Ovary (tissue), 9 donors: ENCODE measurements around the gene SUSD3. TPM values are rescaled to one million over a fixed set of nuclear protein-coding genes. Genes with fewer than 3 reads are reported as not detected.
A peak's percentile ranks its signal among the peaks of the same experiment; 100 is the strongest.

Experiments
- DNase-seq, 5 donors: peaks; one replicate each; pipeline ENCODE4 v3.0.0-alpha.2; 2019 to 2020
- H3K27ac ChIP-seq, 2 donors: fragments of 200-600 bp; one replicate each; pipeline versions ENCODE4 v1.5.1 to v1.8.0; 2019 to 2022
- H3K27me3 ChIP-seq: fragments of 200-600 bp; one replicate; pipeline ENCODE4 v1.8.0; 2022
- H3K36me3 ChIP-seq: fragments of 200-600 bp; sonication (generic); one replicate; pipeline ENCODE4 v1.5.1; 2019
- H3K4me1 ChIP-seq: one replicate; pipeline ENCODE4 v1.8.1; 2013; ENCODE audit warnings: mild to moderate bottlenecking, moderate library complexity; ENCODE audit not compliant: insufficient read depth
- H3K4me3 ChIP-seq: fragments of 200-600 bp; sonication (generic); one replicate; pipeline ENCODE4 v1.5.1; 2017
- H3K9me3 ChIP-seq, 2 donors: fragments of 200-600 bp in 1 of 2; sonication (generic) in 1 of 2; one replicate each; pipeline versions ENCODE4 v1.5.1 to v1.8.1; 2013 to 2019; ENCODE audit warnings: mild to moderate bottlenecking in 1 of 2, moderate library complexity in 1 of 2
- CTCF ChIP-seq, 3 donors: fragments of 450-650 bp in 2 of 3; fragments of 200-600 bp in 1 of 3; IDR thresholded peaks; one replicate each; pipeline versions ENCODE4 v1.5.1 to v1.8.0; 2016 to 2022; ENCODE audit warnings: antibody characterized with exemption in 3 of 3, mild to moderate bottlenecking in 1 of 3
- EP300 ChIP-seq: sonication (generic); formaldehyde crosslinking; IDR thresholded peaks from one replicate; pipeline ENCODE4 v1.6.1; 2017; ENCODE audit warnings: antibody characterized with exemption
- POLR2A ChIP-seq: fragments of 450-650 bp; IDR thresholded peaks from one replicate; pipeline ENCODE4 v1.6.1; 2017; ENCODE audit warnings: antibody characterized with exemption, mild to moderate bottlenecking, moderate library complexity
- WGBS, 3 donors: extraction: QIAGEN DNeasy Blood & Tissue Kit in 1 of 3; methylation state at CpG; one replicate each; pipeline versions ENCODE4 v1.1.5 to v1.1.7; 2013 to 2017; 5-methylcytosine and 5-hydroxymethylcytosine counted together
- intact Hi-C, 4 donors: fragments of 100-400 bp; cut with DNase I; formaldehyde crosslinking; loops; one replicate each; pipeline versions ENCODE4 v1.11.0 to v1.15.1; 2022 to 2023
- polyA plus RNA-seq, 2 donors: library from polyadenylated mRNA; stranded (reverse); fragments of 200-250 nt in 1 of 2; fragments of 350-450 nt in 1 of 2; fragmentation: Illumina TruSeq in 1 of 2; extraction: RNeasy Lipid Tissue Mini Kit (QIAGEN cat#74804) in 1 of 2; gene quantifications; one replicate each; pipeline ENCODE4 v1.2.3, GENCODE V29; 2013 to 2014
- total RNA-seq, 7 donors: library from RNA; depleted of rRNA in 2 of 7; stranded (reverse); fragments of >200 nt in 2 of 7; fragmentation: NEBNext Ultra II Directional in 3 of 7; extraction: Animal tissue kit (Norgen Biotek cat#: 25700) in 3 of 7; gene quantifications; one replicate each; pipeline versions ENCODE4 v1.1.0 to v1.2.4, GENCODE V29; 2016 to 2023
- donor health status: DM: no; HTN: no; CAD: no; lungs with moderate emphysema.
- donor health status: DM: no; HTN: no; CAD: no.
- donor health status: Bipolar disorder and iron deficiency.
- donor health status: DM: yes; HTN: yes; CAD: no.
- donor health status: DM: no; HTN: no; CAD: no.
- donor health status: DM: yes; HTN: yes; CAD: no.

The SUSD3 gene
- total and polyA plus RNA-seq, 9 donors, result 9.6 to 66.1 (median 42.4) TPM

GRCh38 chr9:93112116-93112863, 53.8 kb downstream of the SUSD3 start:
- intact Hi-C loops, result loop anchor here in 1 of 4 donors (5.0 kb wide), 1 partner anchor 195 kb away; no protein-coding TSS in a partner anchor
- Histone ChIP-seq H3K4me1 (peaks cover 7% of the 10 kb centered on the region), H3K36me3 (no peaks in the 10 kb centered on the region), H3K4me3 (no peak overlapping the region), H3K9me3 (no peaks in the 10 kb centered on the region), H3K27ac (no peak overlapping the region), H3K27me3 (no peaks in the 10 kb centered on the region)
- peak; percentile 8 to 34 (median 19) for DNase-seq
- TF ChIP-seq POLR2A (no peak), EP300 (no peak), CTCF (IDR thresholded peaks at IDR 0.05) (no peak)
- 81 to 86% (median 85%) methylated on average over 15 of the region's 15 CpGs for WGBS, 3 donors

GRCh38 chr9:93112864-93113389, 54.4 kb downstream of the SUSD3 start:
- Histone ChIP-seq H3K27ac (no peak overlapping the region), H3K36me3 (no peaks in the 10 kb centered on the region), H3K4me1 (peaks cover 7% of the 10 kb centered on the region), H3K27me3 (no peaks in the 10 kb centered on the region), H3K9me3 (no peaks in the 10 kb centered on the region), H3K4me3 (no peak overlapping the region)
- no peak for TF ChIP-seq EP300
- TF ChIP-seq CTCF (IDR thresholded peaks at IDR 0.05), result no peak
- TF ChIP-seq POLR2A, result no peak
- peak in 4 of 5 donors; percentile 7 to 30 (median 18) for DNase-seq
- intact Hi-C loops, result loop anchor here in 1 of 4 donors (5.0 kb wide), 1 partner anchor 194 kb away; no protein-coding TSS in a partner anchor
- WGBS, 3 donors, result 82 to 91% (median 90%) methylated on average over 13 of the region's 13 CpGs

- 73 to 79% (median 79%) methylated on average over 16 to 17 of the region's 17 CpGs for WGBS, 3 donors
- Histone ChIP-seq H3K4me1 (peaks cover 8% of the 10 kb centered on the region), H3K27ac (peak overlapping the region; percentile 1 to 24), H3K9me3 (no peaks in the 10 kb centered on the region), H3K4me3 (no peak overlapping the region), H3K27me3 (no peaks in the 10 kb centered on the region), H3K36me3 (no peaks in the 10 kb centered on the region)
- peak; percentile 13 to 47 (median 24) for DNase-seq
- intact Hi-C loops, result loop anchor here in 1 of 4 donors (5.0 kb wide), 1 partner anchor 193 kb away; no protein-coding TSS in a partner anchor
- no peak for TF ChIP-seq CTCF (IDR thresholded peaks at IDR 0.05)
- no peak for TF ChIP-seq EP300
- no peak for TF ChIP-seq POLR2A
Measured at GRCh38 chr9:93114169-93114983, 55.9 kb downstream of the SUSD3 start.

GRCh38 chr9:93114984-93115335, 56.5 kb downstream of the SUSD3 start:
- no peak for TF ChIP-seq POLR2A
- no peak for TF ChIP-seq EP300
- no peak for TF ChIP-seq CTCF (IDR thresholded peaks at IDR 0.05)
- peaks cover 12% of the 10 kb centered on the region for H3K4me1 ChIP-seq
- H3K27me3 ChIP-seq, result no peaks in the 10 kb centered on the region
- no peaks in the 10 kb centered on the region for H3K9me3 ChIP-seq
- intact Hi-C loops, result loop anchor here in 1 of 4 donors (5.0 kb wide), 1 partner anchor 192 kb away; no protein-coding TSS in a partner anchor
- peak overlapping the region; percentile 1 to 24 for H3K27ac ChIP-seq
- no peak for DNase-seq
- H3K36me3 ChIP-seq, result no peaks in the 10 kb centered on the region
- no peak overlapping the region for H3K4me3 ChIP-seq
- 73 to 86% (median 80%) methylated on average over 5 of the region's 5 CpGs for WGBS, 3 donors
